Smooth muscle cell of bladder (primary cell): ENCODE measurements around the gene PRELID1. TPM values are rescaled to one million over a fixed set of nuclear protein-coding genes. Genes with fewer than 3 reads are reported as not detected.

Experiments
- total RNA-seq: library from RNA; depleted of rRNA; stranded (reverse); fragments of >200 nt; gene quantifications from 2 replicates; pipeline ENCODE4 v1.2.3, GENCODE V29; 2014

The PRELID1 gene, protein sequence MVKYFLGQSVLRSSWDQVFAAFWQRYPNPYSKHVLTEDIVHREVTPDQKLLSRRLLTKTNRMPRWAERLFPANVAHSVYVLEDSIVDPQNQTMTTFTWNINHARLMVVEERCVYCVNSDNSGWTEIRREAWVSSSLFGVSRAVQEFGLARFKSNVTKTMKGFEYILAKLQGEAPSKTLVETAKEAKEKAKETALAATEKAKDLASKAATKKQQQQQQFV
- total RNA-seq: 86.3 and 92.4 TPM in 2 replicates

DNA sequence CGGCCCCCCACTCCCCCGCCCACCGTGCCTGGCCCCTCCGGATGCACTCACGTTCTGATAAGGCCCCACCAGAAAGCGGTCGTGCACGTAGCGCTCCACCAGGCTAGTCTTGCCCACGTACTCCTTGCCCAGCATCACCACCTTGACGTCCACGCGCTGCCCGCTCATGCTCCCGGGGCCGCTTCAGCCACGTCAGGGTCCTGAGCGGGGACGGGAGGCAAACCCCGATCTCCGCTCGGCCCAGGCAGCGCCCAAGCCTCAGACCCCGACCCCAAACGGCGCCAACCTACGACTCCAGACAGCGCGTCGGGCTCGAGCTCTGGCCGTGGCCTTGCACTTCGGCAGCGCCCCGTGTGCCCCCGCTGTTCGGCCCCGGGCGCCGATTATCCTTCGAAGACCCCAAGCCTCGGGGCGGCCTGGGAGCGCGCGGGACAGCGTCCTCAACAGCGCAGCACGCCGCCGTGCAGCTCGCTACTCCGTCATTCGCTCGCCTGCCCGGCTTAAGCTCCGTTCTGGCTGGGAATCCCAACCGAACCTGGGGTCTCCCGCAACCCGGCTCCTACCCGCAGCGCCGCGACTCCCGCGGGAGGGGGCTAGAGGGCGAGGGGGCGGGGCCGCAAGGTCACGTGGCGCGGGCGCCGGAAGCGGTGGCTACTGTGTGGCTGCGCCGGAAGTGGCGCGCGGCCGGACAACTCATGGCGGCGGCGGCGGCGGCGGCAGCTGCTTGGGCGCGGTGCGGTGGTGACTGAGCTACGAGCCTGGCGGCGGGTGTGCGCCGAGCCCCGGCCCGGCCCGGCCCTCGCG is at the start of gene PRELID1, which contains the start of gene RAB24:
TSS of gene PRELID1 (plus strand) at position 679 of the 804 bp plus-strand sequence. CDS start 187 bp downstream, outside the sequence.
TSS of gene RAB24 (minus strand) at position 599 of the 804 bp plus-strand sequence. CDS start at position 168, 431 bp downstream.

GRCh38 chr5:177311723-177312648 is 8.4 kb downstream of the PRELID1 start, which contains the start of gene MXD3:
TSS of gene MXD3 (minus strand) at chr5:177311898. CDS start at chr5:177311830, 68 bp downstream.

GRCh38 chr5:177351392-177352329 is 48.1 kb downstream of the PRELID1 start, which contains the start of gene LMAN2:
TSS of gene LMAN2 (minus strand) at chr5:177351668. CDS start at chr5:177351647, 21 bp downstream.

Other genes starting within 250 kb of the PRELID1 start
- gene FGFR4, start 216.9 kb upstream of the PRELID1 start, total RNA-seq: 2.2 and 19.8 TPM in 2 replicates
- gene NSD1, start 170.0 kb upstream of the PRELID1 start, total RNA-seq: 31.0 and 37.5 TPM in 2 replicates
- gene RAB24, start 80 bp upstream of the PRELID1 start, total RNA-seq: 25.7 and 28.5 TPM in 2 replicates
- 0.65 and 1.3 TPM in 2 replicates for gene MXD3, start 8.1 kb downstream of the PRELID1 start, total RNA-seq
- 488 and 547 TPM in 2 replicates for gene LMAN2, start 47.9 kb downstream of the PRELID1 start, total RNA-seq
- gene RGS14, start 54.1 kb downstream of the PRELID1 start, total RNA-seq: 4.0 and 5.0 TPM in 2 replicates
- not detected in 2 replicates for gene SLC34A1, start 80.6 kb downstream of the PRELID1 start, total RNA-seq
- gene PFN3, start 96.9 kb downstream of the PRELID1 start, total RNA-seq: not detected in 2 replicates
- 0.18 and 0.28 TPM in 2 replicates for gene F12, start 105.8 kb downstream of the PRELID1 start, total RNA-seq
- 17.5 and 23.2 TPM in 2 replicates for gene GRK6, start 122.9 kb downstream of the PRELID1 start, total RNA-seq
- 2.7 and 3.0 TPM in 2 replicates for gene PRR7, start 143.0 kb downstream of the PRELID1 start, total RNA-seq
- 130 and 139 TPM in 2 replicates for gene DBN1, start 169.8 kb downstream of the PRELID1 start, total RNA-seq
- 72.1 and 84.4 TPM in 2 replicates for gene PDLIM7, start 193.8 kb downstream of the PRELID1 start, total RNA-seq
- gene DOK3, start 206.0 kb downstream of the PRELID1 start, total RNA-seq: 1.7 and 2.3 TPM in 2 replicates
- 88.7 and 149 TPM in 2 replicates for gene DDX41, start 213.2 kb downstream of the PRELID1 start, total RNA-seq